SK-N-SH (cell line): Measurements from ENCODE around the gene WNT6.

ENCODE experiments used
- CHD2 ChIP-seq: fragments of 150-350 bp; IDR thresholded peaks from 2 replicates; pipeline ENCODE4 v1.6.1; 2018; ENCODE audit warnings: low read length; ENCODE audit not compliant: partially characterized antibody
- CTCF ChIP-seq: fragments of 200-600 bp; sonication (generic); IDR thresholded peaks from 2 replicates; pipeline ENCODE4 v1.6.1; 2017; ENCODE audit warnings: antibody characterized with exemption, mild to moderate bottlenecking, moderate library complexity
- ELF1 ChIP-seq: IDR thresholded peaks from 2 replicates; pipeline ENCODE4 v1.4.0; 2012
- EP300 ChIP-seq, 2 experiments: IDR thresholded peaks; 2 replicates each; pipeline versions ENCODE4 v1.4.0 to v1.6.1; 2012; ENCODE audit warnings: borderline replicate concordance in 1 of 2, low read depth in 1 of 2, low read length in 1 of 2
- EZH2phosphoT487 ChIP-seq: fragments of 200-600 bp; sonication (generic); IDR thresholded peaks from 2 replicates; pipeline ENCODE4 v1.6.1; 2017; ENCODE audit warnings: low read depth, mixed run types, mild to moderate bottlenecking, antibody characterized with exemption, moderate library complexity, borderline replicate concordance
- FOXJ3 ChIP-seq: sonication (generic); formaldehyde crosslinking; IDR thresholded peaks from 2 replicates; pipeline ENCODE4 v1.5.1; 2020; ENCODE audit warnings: mild to moderate bottlenecking, missing genetic modification reagents
- GABPA ChIP-seq: IDR thresholded peaks from 2 replicates; pipeline ENCODE4 v1.4.0; 2012; ENCODE audit warnings: low read depth, mild to moderate bottlenecking
- GATA2 ChIP-seq: sonication (generic); formaldehyde crosslinking; IDR thresholded peaks from 2 replicates; pipeline ENCODE4 v1.5.0; 2020; ENCODE audit warnings: mild to moderate bottlenecking, missing genetic modification reagents
- NFIC ChIP-seq: IDR thresholded peaks from 2 replicates; pipeline ENCODE4 v1.4.0; 2012; ENCODE audit warnings: borderline replicate concordance
- POLR2AphosphoS5 ChIP-seq: IDR thresholded peaks from 2 replicates; pipeline ENCODE4 v1.6.1; 2012; ENCODE audit warnings: low read depth, low read length
- RAD21 ChIP-seq: IDR thresholded peaks from 2 replicates; pipeline ENCODE4 v1.6.1; 2012; ENCODE audit warnings: mild to moderate bottlenecking, low read length
- RFX5 ChIP-seq: IDR thresholded peaks from 2 replicates; pipeline ENCODE4 v1.6.1; 2012; ENCODE audit warnings: mild to moderate bottlenecking, improper control_type of control experiment, low read length
- TAF1 ChIP-seq: IDR thresholded peaks from 2 replicates; pipeline ENCODE4 v1.6.1; 2012; ENCODE audit warnings: low read depth, mild to moderate bottlenecking, low read length, moderate library complexity, borderline replicate concordance
- YY1 ChIP-seq: IDR thresholded peaks from 2 replicates; pipeline ENCODE4 v1.4.0; 2012; ENCODE audit warnings: low read depth, mild to moderate bottlenecking

DNA sequence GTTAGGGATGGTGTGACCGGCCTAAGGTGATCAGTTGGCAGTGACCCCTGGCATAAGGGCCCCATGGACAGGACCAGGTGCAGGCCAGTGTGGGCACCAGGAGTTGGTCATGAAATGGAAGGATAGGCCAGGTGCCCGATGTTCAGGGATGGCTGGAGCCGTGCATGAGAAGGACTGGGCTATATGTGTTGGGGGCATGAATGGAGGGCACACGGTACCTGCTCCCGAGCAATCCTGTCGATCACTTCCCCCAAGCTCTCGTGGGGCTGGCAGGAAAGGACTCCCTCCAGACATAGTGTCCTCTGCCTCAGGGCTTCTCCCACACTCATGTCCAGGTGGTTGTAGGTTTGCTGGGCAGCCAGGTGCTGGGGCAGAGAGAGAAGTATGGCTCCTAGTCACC, 35.6 kb upstream of the WNT6 start:
- TF ChIP-seq FOXJ3 (CRISPR knock-in tag) (no peak), POLR2AphosphoS5 (no peak), CTCF (no peak), RAD21 (no peak), EP300 (IDR thresholded peaks at IDR 0.05; ENCODE audit: borderline replicate concordance in 1 of 2, low read depth in 1 of 2, low read length in 1 of 2) (no peak), TAF1 (no peak), RFX5 (no peak), YY1 (no peak), EZH2phosphoT487 (no peak), GATA2 (CRISPR knock-in tag) (no peak), ELF1 (no peak), CHD2 (no peak), GABPA (no peak), NFIC (no peak)
